Measurements from ENCODE around the gene HEXD.
"Not testable (repeated sequence)": the region's sequence is repeated elsewhere in the genome, so short reads cannot be mapped to it uniquely, and the experiment has no call there.

DNA sequence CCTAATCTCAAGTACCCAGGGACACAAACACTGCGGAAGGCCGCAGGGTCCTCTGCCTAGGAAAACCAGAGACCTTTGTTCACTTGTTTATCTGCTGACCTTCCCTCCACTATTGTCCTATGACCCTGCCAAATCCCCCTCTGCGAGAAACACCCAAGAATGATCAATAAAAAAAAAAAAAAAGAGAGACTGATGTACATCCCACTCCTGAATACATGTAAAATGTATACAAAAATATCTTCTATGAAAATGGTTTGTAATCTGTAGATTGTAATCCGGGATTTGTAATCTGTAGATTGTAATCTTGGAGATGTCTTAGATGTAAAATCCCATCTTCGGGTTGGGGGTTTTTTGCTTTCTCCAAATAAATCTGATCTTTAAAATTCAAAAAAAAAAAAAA, 40.9 kb upstream of the HEXD start:
- not testable (repeated sequence) for TF ChIP-seq EZH2 (IDR thresholded peaks at IDR 0.05; ENCODE audit: insufficient read depth, poor library complexity, severe bottlenecking); EZH2phosphoT487 (IDR thresholded peaks at IDR 0.05; ENCODE audit: insufficient read depth, low read depth)
